HL-60 (cell line): ENCODE results near the gene FAM149B1.

Source experiments
- DNase-seq, 2 experiments: peaks; one replicate each; pipeline ENCODE4 v3.0.0-alpha.2; 2010 to 2020; ENCODE audit warnings: low read depth in 1 of 2, low spot score in 1 of 2
- H3K27ac ChIP-seq: fragments of 250-450 bp; sonication (Bioruptor Pico); replicated peaks from 2 replicates; pipeline ENCODE4 v1.5.1; 2020; ENCODE audit warnings: mild to moderate bottlenecking, moderate library complexity
- H3K27me3 ChIP-seq: fragments of 250-450 bp; sonication (Bioruptor Pico); 2 replicates; pipeline ENCODE4 v1.5.1; 2021; ENCODE audit warnings: mild to moderate bottlenecking, moderate library complexity; ENCODE audit not compliant: insufficient read depth, poor library complexity, severe bottlenecking
- H3K4me3 ChIP-seq: replicated peaks from 2 replicates; pipeline ENCODE4 v1.5.1; 2011; ENCODE audit warnings: mild to moderate bottlenecking, control low read depth, low read length; ENCODE audit not compliant: insufficient read depth
- GABPA ChIP-seq: IDR thresholded peaks from 2 replicates; pipeline ENCODE4 v1.6.1; 2012; ENCODE audit warnings: low read depth
- POLR2AphosphoS5 ChIP-seq: IDR thresholded peaks from 2 replicates; pipeline ENCODE4 v1.6.1; 2012; ENCODE audit warnings: low read depth
- SPI1 ChIP-seq: IDR thresholded peaks from 2 replicates; pipeline ENCODE4 v1.6.1; 2012; ENCODE audit warnings: low read depth, mild to moderate bottlenecking, borderline replicate concordance
- TF ChIP-seq, protein P1 (sequence below): IDR thresholded peaks from one replicate; pipeline ENCODE4 v1.5.1; 2011; ENCODE audit warnings: low read length, control low read depth, inconsistent platforms; ENCODE audit not compliant: insufficient read depth
- TF ChIP-seq, protein P2 (sequence below): IDR thresholded peaks from 2 replicates; pipeline ENCODE4 v1.6.1; 2012; ENCODE audit warnings: low read depth; ENCODE audit not compliant: insufficient replicate concordance

FAM149B1 gene

DNA sequence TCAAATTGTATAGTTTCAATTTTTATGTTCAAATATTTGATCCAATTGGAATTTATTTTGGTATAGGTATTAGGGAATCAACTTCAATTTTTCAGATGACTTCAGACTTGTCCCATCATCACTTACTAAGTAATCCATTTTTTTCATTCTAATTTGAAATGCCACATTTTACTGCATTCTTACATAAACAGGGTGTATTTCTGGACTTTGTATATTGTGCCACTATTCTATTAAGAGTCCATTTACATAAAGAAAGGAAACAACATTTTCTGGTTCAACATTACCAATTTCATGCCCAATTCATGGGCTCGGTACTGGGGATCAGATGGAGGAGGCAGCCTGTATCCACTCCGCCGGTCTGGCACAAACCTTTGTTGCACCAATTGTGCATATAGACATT is 15.9 kb upstream of the FAM149B1 start:
- TF ChIP-seq, protein P1, sequence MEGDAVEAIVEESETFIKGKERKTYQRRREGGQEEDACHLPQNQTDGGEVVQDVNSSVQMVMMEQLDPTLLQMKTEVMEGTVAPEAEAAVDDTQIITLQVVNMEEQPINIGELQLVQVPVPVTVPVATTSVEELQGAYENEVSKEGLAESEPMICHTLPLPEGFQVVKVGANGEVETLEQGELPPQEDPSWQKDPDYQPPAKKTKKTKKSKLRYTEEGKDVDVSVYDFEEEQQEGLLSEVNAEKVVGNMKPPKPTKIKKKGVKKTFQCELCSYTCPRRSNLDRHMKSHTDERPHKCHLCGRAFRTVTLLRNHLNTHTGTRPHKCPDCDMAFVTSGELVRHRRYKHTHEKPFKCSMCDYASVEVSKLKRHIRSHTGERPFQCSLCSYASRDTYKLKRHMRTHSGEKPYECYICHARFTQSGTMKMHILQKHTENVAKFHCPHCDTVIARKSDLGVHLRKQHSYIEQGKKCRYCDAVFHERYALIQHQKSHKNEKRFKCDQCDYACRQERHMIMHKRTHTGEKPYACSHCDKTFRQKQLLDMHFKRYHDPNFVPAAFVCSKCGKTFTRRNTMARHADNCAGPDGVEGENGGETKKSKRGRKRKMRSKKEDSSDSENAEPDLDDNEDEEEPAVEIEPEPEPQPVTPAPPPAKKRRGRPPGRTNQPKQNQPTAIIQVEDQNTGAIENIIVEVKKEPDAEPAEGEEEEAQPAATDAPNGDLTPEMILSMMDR: no peak
- TF ChIP-seq GABPA (no peak), POLR2AphosphoS5 (no peak), SPI1 (no peak)
- TF ChIP-seq, protein P2, sequence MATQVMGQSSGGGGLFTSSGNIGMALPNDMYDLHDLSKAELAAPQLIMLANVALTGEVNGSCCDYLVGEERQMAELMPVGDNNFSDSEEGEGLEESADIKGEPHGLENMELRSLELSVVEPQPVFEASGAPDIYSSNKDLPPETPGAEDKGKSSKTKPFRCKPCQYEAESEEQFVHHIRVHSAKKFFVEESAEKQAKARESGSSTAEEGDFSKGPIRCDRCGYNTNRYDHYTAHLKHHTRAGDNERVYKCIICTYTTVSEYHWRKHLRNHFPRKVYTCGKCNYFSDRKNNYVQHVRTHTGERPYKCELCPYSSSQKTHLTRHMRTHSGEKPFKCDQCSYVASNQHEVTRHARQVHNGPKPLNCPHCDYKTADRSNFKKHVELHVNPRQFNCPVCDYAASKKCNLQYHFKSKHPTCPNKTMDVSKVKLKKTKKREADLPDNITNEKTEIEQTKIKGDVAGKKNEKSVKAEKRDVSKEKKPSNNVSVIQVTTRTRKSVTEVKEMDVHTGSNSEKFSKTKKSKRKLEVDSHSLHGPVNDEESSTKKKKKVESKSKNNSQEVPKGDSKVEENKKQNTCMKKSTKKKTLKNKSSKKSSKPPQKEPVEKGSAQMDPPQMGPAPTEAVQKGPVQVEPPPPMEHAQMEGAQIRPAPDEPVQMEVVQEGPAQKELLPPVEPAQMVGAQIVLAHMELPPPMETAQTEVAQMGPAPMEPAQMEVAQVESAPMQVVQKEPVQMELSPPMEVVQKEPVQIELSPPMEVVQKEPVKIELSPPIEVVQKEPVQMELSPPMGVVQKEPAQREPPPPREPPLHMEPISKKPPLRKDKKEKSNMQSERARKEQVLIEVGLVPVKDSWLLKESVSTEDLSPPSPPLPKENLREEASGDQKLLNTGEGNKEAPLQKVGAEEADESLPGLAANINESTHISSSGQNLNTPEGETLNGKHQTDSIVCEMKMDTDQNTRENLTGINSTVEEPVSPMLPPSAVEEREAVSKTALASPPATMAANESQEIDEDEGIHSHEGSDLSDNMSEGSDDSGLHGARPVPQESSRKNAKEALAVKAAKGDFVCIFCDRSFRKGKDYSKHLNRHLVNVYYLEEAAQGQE: no peak
- H3K27ac ChIP-seq: no peak overlapping the region
- DNase-seq: no peak

DNA sequence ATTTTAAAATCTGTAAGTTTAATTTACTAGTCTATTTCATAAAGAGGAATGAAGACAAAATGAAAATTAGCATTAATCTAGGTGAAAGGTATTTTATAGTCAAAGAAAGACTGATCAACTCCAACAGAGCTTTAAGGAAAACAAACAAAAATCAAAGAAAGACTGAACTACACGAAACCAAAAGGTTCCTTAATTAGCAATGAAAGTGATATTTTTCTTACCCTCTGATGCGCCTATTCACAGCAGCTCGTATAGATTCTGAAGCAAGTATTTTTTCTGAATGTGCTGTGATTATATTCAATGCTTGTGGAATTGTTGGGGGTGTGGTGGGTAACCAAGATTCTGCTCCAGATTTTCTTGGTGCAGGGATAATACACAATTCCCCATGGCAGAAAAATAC is 11.9 kb upstream of the FAM149B1 start:
- Histone ChIP-seq H3K27me3 (no peaks in the 10 kb centered on the region), H3K27ac (no peak overlapping the region), H3K4me3 (no peak overlapping the region)
- no peak for DNase-seq
- TF ChIP-seq GABPA: no peak
- TF ChIP-seq, protein P1: no peak
- no peak for TF ChIP-seq SPI1
- no peak for TF ChIP-seq POLR2AphosphoS5
- TF ChIP-seq, protein P2: no peak

More for the DNA sequence above, 15.9 kb upstream of the FAM149B1 start:
- Histone ChIP-seq H3K4me3 (no peak overlapping the region), H3K27me3 (no peaks in the 10 kb centered on the region)

DNA sequence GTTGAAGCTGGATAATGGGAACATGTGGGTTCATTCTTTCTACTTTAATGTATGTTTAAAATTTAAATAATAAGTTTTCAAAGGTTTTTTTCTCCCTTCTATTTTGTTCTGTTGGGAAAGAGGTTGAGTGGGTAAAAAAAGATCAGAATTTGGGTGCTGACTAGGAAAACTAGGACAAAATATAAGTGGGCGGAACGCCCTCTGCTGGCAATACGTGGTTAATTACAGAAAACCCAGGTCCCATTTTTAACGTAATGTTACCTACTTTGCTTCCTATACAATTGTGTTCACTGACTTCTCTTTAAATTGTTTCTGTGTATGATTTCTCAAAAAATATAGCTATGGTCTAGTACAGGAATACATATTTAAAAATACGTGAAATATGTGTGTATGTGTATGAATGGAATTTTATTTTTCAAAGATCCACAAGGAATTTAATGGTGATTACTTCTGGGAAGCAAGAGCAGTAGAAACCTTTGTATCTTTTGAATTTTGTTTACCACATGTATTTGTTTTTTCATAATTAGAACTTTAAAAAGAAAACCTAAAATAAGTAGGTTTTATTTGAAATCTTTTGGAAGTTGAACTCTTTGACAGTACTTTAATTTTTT is 8.8 kb upstream of the FAM149B1 start:
- TF ChIP-seq POLR2AphosphoS5: no peak
- TF ChIP-seq SPI1: no peak
- no peak for TF ChIP-seq GABPA
- TF ChIP-seq, protein P1: peak; percentile 52
- H3K27ac ChIP-seq: no peak overlapping the region
- H3K27me3 ChIP-seq: no peaks in the 10 kb centered on the region
- H3K4me3 ChIP-seq: no peak overlapping the region
- peak in 1 of 2 experiments; percentile 43 for DNase-seq

DNA sequence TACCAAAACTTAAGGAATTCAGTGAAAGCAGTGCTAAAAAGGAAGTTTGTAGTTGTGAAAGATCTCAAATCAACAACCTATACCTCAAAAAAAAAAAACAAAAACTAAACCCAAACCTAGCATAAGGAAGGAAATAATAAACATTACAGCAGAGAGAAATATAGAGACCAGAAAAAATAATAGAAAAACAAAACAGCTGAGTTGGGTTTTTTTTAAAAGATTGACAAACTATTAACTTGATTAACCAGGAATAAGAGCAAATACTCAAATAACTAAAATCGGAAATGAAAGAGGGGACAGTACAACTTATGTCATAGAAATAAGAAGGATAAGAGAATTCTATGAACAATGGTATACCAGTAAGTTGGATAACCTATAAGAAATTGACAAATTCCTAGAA is 6.8 kb upstream of the FAM149B1 start:
- TF ChIP-seq, protein P1: no peak
- no peak for TF ChIP-seq POLR2AphosphoS5
- TF ChIP-seq GABPA: no peak
- TF ChIP-seq, protein P2: no peak
- H3K4me3 ChIP-seq: no peak overlapping the region
- DNase-seq: no peak
- H3K27ac ChIP-seq: no peak overlapping the region
- no peaks in the 10 kb centered on the region for H3K27me3 ChIP-seq
